Activated CD8-positive, alpha-beta T cell treated with anti-CD3 and anti-CD28 coated beads, Interleukin-2, amount 10 ng/mL, durations not matched to agents 7 days and 5 days (primary cell): ENCODE results near the gene SLC27A2. TPM values are rescaled to one million over a fixed set of nuclear protein-coding genes. Genes with fewer than 3 reads are reported as not detected.
"Not testable (repeated sequence)": the region's sequence is repeated elsewhere in the genome, so short reads cannot be mapped to it uniquely, and the experiment has no call there.

Experiments
- ATAC-seq: fragments of 150-1000 bp; cut with Tn5 transposase; one replicate; pipeline ENCODE4 v1.10.0; 2021; ENCODE audit warnings: moderate library complexity
- CTCF ChIA-PET: fragments of 350-600 bp; sonication (Branson Sonifier 250); formaldehyde crosslinking; loops from one replicate; lab custom pipeline; 2021; ENCODE audit warnings: antibody characterized with exemption; lab: Charles Lee
- POLR2A ChIA-PET: fragments of 350-600 bp; sonication (Branson Sonifier 250); formaldehyde crosslinking; loops from one replicate; lab custom pipeline; 2021; ENCODE audit warnings: antibody characterized with exemption; lab: Charles Lee
- DNase-seq: peaks from one replicate; pipeline ENCODE4 v3.0.0-alpha.2; 2020
- H3K27ac Mint-ChIP-seq: one replicate; pipeline ENCODE4 v1.8.0; 2021; ENCODE audit warnings: mild to moderate bottlenecking, mixed read lengths
- H3K27me3 Mint-ChIP-seq: one replicate; pipeline ENCODE4 v1.8.0; 2021; ENCODE audit warnings: low read depth, mixed read lengths
- H3K36me3 Mint-ChIP-seq: one replicate; pipeline ENCODE4 v1.8.0; 2021; ENCODE audit warnings: low read depth, mixed read lengths
- H3K4me1 Mint-ChIP-seq: one replicate; pipeline ENCODE4 v1.8.0; 2021; ENCODE audit warnings: low read depth, mixed read lengths
- H3K4me3 Mint-ChIP-seq: one replicate; pipeline ENCODE4 v1.8.0; 2021; ENCODE audit warnings: mild to moderate bottlenecking, mixed read lengths
- H3K9me3 Mint-ChIP-seq: one replicate; pipeline ENCODE4 v1.8.0; 2022; ENCODE audit warnings: mixed read lengths; ENCODE audit not compliant: insufficient read depth
- total RNA-seq, 2 experiments: library from RNA; stranded (reverse); gene quantifications; one replicate each; pipeline ENCODE4 v1.2.3, GENCODE V29; 2021

SLC27A2 gene
- total RNA-seq, 2 experiments from 2014 or later = 11.6 to 12.5 TPM

GRCh38 chr15:50144341-50145120 lies 37.5 kb upstream of the SLC27A2 start:
- ATAC-seq (no peak), DNase-seq (no peak)
- ChIA-PET POLR2A (no interaction called here), CTCF (interaction anchor here (0.8 to 2.7 kb wide), 22 partner anchors 9 to 1283 kb away, joined by 3 to 19 read pairs (median 4); partner anchors contain the start of gene FGF7)
- Mint-ChIP-seq H3K9me3 (no peaks in the 10 kb centered on the region), H3K27me3 (no peaks in the 10 kb centered on the region), H3K36me3 (peaks cover 2% of the 10 kb centered on the region), H3K4me1 (peaks cover 30% of the 10 kb centered on the region), H3K27ac (no peak overlapping the region), H3K4me3 (no peak overlapping the region)

GRCh38 chr15:50145451-50145872 lies 36.5 kb upstream of the SLC27A2 start:
- H3K27ac Mint-ChIP-seq = no peak overlapping the region
- H3K27me3 Mint-ChIP-seq = no peaks in the 10 kb centered on the region
- H3K4me1 Mint-ChIP-seq = peaks cover 35% of the 10 kb centered on the region
- ChIA-PET CTCF (interaction anchor here (0.8 to 2.7 kb wide), 25 partner anchors 10 to 1284 kb away, joined by 3 to 19 read pairs (median 4); partner anchors contain the start of gene FGF7), POLR2A (no interaction called here)
- ATAC-seq (peak; percentile 47), DNase-seq (no peak)
- peaks cover 2% of the 10 kb centered on the region for H3K36me3 Mint-ChIP-seq
- H3K4me3 Mint-ChIP-seq = no peak overlapping the region
- H3K9me3 Mint-ChIP-seq = no peaks in the 10 kb centered on the region

DNA sequence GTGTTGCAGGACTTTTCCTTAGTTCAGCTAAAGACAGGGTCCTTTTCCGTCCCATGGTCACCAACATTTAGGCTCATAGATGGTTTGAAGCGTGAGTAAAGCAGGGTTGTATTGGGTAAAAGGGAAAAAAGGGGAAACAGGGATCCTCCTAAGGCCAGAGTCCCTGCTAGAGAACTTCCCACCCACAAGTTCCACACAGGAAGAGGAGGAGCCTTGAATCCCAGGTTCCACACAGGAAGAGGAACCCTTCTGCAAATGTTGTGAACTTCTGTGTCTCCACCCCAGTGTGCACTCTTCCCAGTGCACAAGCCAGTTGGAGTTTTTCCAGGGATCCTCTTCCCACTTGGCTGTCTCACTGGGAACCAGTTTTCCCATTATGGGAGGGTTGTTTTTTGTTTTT lies 35.4 kb upstream of the SLC27A2 start:
- ATAC-seq (no peak), DNase-seq (no peak)
- Mint-ChIP-seq H3K4me1 (peaks cover 30% of the 10 kb centered on the region), H3K27me3 (no peaks in the 10 kb centered on the region), H3K27ac (no peak overlapping the region), H3K4me3 (no peak overlapping the region), H3K36me3 (peaks cover 2% of the 10 kb centered on the region), H3K9me3 (no peaks in the 10 kb centered on the region)
- ChIA-PET CTCF (interaction anchor here (1.1 to 2.7 kb wide), 5 partner anchors 22 to 911 kb away, joined by 3 to 19 read pairs (median 5); partner anchors contain the start of gene FGF7), POLR2A (no interaction called here)

DNA sequence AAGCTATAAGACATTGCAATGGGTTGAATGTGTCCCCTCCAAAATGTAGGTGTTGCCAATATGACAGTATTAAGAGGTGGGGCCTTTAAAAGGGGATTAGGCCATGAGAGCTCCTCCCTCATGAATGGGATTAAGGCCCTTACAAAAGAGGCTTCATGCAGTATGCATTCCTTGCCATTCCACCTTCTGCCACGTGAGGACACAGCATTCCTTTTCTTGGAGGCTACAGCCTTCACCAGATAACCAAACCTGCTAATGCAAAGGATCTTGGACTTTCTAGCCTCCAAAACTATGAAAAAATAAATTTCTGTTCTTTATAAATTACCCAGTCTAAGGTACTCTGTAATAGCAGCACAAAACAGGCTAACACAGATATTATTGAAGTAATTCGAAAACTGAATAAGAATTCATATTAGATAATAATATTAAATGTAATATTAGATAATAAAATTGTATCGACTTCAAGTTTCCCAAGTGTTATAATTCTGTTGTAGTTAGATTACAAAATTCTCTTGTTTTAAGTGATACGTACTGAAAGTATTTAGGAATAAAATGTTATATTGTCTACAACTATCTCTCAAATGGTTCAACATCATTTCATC lies 33.5 kb upstream of the SLC27A2 start:
- DNase-seq (no peak), ATAC-seq (no peak)
- no peaks in the 10 kb centered on the region for H3K9me3 Mint-ChIP-seq
- H3K27ac Mint-ChIP-seq = no peak overlapping the region
- H3K36me3 Mint-ChIP-seq = peaks cover 2% of the 10 kb centered on the region
- ChIA-PET CTCF (interaction anchor here (1.5 kb wide), 1 partner anchor 168 kb away, joined by 8 read pairs; no protein-coding TSS in a partner anchor), POLR2A (interaction anchor here (0.6 kb wide), 1 partner anchor 109 kb away, joined by 3 read pairs; no protein-coding TSS in a partner anchor)
- no peak overlapping the region for H3K4me3 Mint-ChIP-seq
- peaks cover 5% of the 10 kb centered on the region for H3K27me3 Mint-ChIP-seq
- H3K4me1 Mint-ChIP-seq = peaks cover 27% of the 10 kb centered on the region

DNA sequence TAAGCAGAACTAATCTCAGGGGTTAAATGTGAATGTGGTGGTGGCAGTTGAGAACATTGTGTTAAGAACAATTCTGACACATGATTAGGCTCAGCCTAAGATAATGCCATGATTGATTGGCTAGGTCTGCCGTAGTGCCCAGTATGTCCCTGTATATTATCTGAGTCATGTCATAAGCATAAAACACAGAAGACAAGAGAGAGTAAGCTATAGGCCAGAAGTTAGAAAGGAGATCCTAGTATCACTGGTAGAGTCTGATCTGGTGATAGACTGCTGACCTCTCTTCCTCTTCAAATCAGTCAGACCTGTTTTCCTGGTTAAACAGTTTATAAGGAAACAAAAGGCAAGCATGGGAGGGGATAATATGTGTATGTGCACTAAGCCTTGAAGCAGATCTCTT lies 32.9 kb upstream of the SLC27A2 start:
- POLR2A ChIA-PET = no interaction called here
- Mint-ChIP-seq H3K4me1 (peaks cover 25% of the 10 kb centered on the region), H3K27ac (no peak overlapping the region), H3K36me3 (peaks cover 2% of the 10 kb centered on the region), H3K9me3 (no peaks in the 10 kb centered on the region), H3K4me3 (no peak overlapping the region), H3K27me3 (peaks cover 7% of the 10 kb centered on the region)
- ATAC-seq = no peak
- no peak for DNase-seq
- CTCF ChIA-PET = interaction anchor here (1.5 to 2.2 kb wide), 2 partner anchors 167 kb away, joined by 8 to 10 read pairs; no protein-coding TSS in a partner anchor

DNA sequence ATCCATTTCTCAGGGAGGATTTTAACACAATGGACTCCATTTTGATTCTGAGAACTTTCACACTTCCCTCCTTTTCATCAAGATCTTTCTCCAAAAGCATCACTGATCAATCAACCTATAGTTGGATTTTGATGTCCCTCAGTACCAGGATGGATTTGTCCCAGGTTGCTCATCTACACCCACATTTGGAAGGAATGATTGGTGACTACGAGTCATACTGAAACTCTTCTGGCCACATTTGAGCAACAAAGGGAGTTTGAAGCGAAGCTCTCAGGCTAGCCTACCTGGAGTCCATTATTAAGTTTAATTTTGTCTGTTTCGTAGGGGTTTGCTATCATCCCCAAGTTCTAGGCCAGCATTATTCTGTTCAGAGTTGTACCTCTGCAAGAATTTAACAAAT lies 31.6 kb upstream of the SLC27A2 start:
- POLR2A ChIA-PET = interaction anchor here (0.6 kb wide), 1 partner anchor 165 kb away, joined by 7 read pairs; no protein-coding TSS in a partner anchor
- no peak for DNase-seq
- Mint-ChIP-seq H3K4me3 (no peak overlapping the region), H3K4me1 (peaks cover 14% of the 10 kb centered on the region), H3K27ac (no peak overlapping the region), H3K36me3 (no peaks in the 10 kb centered on the region), H3K27me3 (peaks cover 7% of the 10 kb centered on the region), H3K9me3 (no peaks in the 10 kb centered on the region)
- CTCF ChIA-PET = interaction anchor here (0.6 to 2.2 kb wide), 2 partner anchors 100 to 165 kb away, joined by 4 to 10 read pairs; no protein-coding TSS in a partner anchor
- ATAC-seq = no peak

GRCh38 chr15:50150851-50151250 lies 31.1 kb upstream of the SLC27A2 start:
- Mint-ChIP-seq H3K27ac (no peak overlapping the region), H3K27me3 (peaks cover 7% of the 10 kb centered on the region), H3K4me3 (no peak overlapping the region), H3K9me3 (no peaks in the 10 kb centered on the region), H3K4me1 (peaks cover 10% of the 10 kb centered on the region), H3K36me3 (no peaks in the 10 kb centered on the region)
- CTCF ChIA-PET = interaction anchor here (1.2 to 2.2 kb wide), 2 partner anchors 13 to 165 kb away, joined by 3 to 10 read pairs; no protein-coding TSS in a partner anchor
- POLR2A ChIA-PET = no interaction called here
- DNase-seq (no peak), ATAC-seq (no peak)

- no peak overlapping the region for H3K27ac Mint-ChIP-seq
- ChIA-PET CTCF (interaction anchor here (1.2 to 2.2 kb wide), 2 partner anchors 12 to 164 kb away, joined by 3 to 10 read pairs; no protein-coding TSS in a partner anchor), POLR2A (no interaction called here)
- H3K9me3 Mint-ChIP-seq = no peaks in the 10 kb centered on the region
- H3K4me1 Mint-ChIP-seq = peaks cover 9% of the 10 kb centered on the region
- H3K27me3 Mint-ChIP-seq = peaks cover 10% of the 10 kb centered on the region
- peaks cover 2% of the 10 kb centered on the region for H3K36me3 Mint-ChIP-seq
- ATAC-seq = no peak
- no peak for DNase-seq
- no peak overlapping the region for H3K4me3 Mint-ChIP-seq
Observed at GRCh38 chr15:50151476-50151875, 30.5 kb upstream of the SLC27A2 start.

DNA sequence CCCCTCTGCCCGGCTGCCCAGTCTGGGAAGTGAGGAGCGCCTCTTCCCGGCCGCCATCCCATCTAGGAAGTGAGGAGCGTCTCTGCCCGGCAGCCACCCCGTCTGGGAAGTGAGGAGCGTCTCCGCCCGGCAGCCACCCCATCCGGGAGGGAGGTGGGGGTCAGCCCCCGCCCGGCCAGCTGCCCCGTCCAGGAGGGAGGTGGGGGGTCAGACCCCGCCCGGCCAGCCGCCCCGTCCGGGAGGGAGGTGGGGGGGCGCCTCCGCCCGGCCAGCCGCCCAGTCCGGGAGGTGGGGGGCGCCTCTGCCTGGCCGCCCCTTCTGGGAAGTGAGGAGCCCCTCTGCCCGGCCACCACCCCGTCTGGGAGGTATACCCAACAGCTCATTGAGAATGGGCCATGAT lies 23.8 kb upstream of the SLC27A2 start:
- H3K27ac Mint-ChIP-seq, H3K9me3 Mint-ChIP-seq, POLR2A ChIA-PET, CTCF ChIA-PET, DNase-seq, H3K4me1 Mint-ChIP-seq, H3K36me3 Mint-ChIP-seq, ATAC-seq, H3K4me3 Mint-ChIP-seq: not testable (repeated sequence)
- H3K27me3 Mint-ChIP-seq = peaks cover 26% of the 10 kb centered on the region

DNA sequence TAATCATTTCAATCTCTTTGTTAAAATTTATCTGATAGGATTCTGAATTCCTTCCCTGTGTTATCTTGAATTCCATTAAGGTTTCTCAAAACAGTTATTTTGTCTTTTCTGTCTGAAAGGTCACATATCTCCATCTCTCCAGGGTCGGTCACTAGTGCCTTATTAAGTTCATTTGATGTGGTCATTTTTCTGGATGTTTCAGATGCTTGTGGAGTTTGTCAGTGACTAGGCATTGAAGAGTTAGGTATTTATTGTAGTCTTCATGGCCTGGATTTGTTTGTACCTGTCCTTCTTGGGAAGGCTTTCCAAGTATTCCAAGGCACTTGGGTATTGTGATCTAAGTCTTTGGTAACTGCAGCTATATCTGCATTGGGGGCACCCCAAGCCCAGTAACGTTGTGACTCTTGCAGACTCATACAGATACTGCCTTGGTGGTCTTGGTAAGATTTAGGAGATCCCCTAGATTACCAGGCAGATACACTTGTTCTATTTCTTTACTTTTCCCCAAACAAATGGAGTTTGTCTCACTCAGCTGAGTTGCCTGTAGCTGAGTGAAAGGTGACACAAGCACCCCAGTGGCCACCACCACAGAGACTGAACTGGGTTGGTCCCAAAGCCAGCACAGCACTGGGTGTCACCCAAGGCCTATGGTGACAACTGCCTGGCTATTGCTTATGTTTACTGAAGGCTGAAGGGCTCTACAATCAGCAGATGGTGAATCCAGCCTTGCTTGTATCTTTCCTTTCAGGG lies 18.9 kb upstream of the SLC27A2 start:
- no peak overlapping the region for H3K27ac Mint-ChIP-seq
- H3K27me3 Mint-ChIP-seq = peaks cover 34% of the 10 kb centered on the region
- ChIA-PET POLR2A (no interaction called here), CTCF (interaction anchor here (1.0 kb wide), 1 partner anchor 12 kb away, joined by 3 read pairs; no protein-coding TSS in a partner anchor)
- no peaks in the 10 kb centered on the region for H3K9me3 Mint-ChIP-seq
- no peaks in the 10 kb centered on the region for H3K36me3 Mint-ChIP-seq
- H3K4me1 Mint-ChIP-seq = no peaks in the 10 kb centered on the region
- DNase-seq = no peak
- H3K4me3 Mint-ChIP-seq = no peak overlapping the region
- ATAC-seq = no peak

DNA sequence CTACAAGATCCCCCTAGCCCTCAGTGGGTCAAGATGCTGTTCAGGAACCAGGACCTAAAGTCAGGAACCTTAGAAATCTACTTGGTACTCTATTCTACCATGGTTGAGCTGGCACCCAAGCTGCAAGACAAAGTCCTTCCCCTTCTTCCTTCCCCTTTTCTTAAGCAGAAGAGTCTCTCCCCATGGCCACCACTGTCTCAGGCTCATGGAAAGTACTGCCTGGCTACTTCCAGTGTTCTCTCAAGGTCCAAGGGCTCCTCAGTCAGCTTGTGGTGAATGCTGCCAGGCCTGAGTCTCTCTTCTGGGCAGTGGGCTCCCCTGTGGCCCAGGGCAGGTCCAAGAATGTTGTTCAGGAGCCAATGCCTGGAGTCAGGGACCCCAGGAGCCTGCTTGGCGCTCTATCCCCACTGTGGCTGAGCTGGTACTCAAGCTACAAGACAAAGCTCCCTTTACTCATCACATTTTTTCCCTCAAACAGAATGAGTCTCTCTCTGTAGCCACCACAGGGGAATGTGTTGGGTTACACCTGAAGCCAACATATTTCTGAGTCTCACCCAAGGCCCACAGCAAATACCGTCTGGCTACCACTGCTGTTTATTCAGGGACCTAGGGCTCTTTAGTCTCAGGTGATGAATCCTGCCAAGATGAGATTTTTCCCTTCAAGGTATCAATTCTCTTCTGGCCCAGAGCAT lies 18.1 kb upstream of the SLC27A2 start:
- ChIA-PET CTCF (interaction anchor here (1.0 kb wide), 1 partner anchor 13 kb away, joined by 3 read pairs; no protein-coding TSS in a partner anchor), POLR2A (interaction anchor here (0.6 to 0.7 kb wide), 2 partner anchors 143 to 703 kb away, joined by 3 read pairs; no protein-coding TSS in a partner anchor)
- H3K27me3 Mint-ChIP-seq = peaks cover 34% of the 10 kb centered on the region
- ATAC-seq = no peak
- H3K27ac Mint-ChIP-seq = no peak overlapping the region
- H3K4me3 Mint-ChIP-seq = no peak overlapping the region
- no peaks in the 10 kb centered on the region for H3K9me3 Mint-ChIP-seq
- no peak for DNase-seq
- no peaks in the 10 kb centered on the region for H3K36me3 Mint-ChIP-seq
- no peaks in the 10 kb centered on the region for H3K4me1 Mint-ChIP-seq
